Measurements from ENCODE around the gene CAPG. TPM values are rescaled to one million over a fixed set of nuclear protein-coding genes. Genes with fewer than 3 reads are reported as not detected.
A peak's percentile ranks its signal among the peaks of the same experiment; 100 is the strongest.

Gene CAPG
- total and polyA plus RNA-seq, 9 of the 15 experiments (the other 6 are each of a cell fraction or from before 2014, with no cell fraction given), result 10.6 to 90.4 (median 56.0) TPM

DNA sequence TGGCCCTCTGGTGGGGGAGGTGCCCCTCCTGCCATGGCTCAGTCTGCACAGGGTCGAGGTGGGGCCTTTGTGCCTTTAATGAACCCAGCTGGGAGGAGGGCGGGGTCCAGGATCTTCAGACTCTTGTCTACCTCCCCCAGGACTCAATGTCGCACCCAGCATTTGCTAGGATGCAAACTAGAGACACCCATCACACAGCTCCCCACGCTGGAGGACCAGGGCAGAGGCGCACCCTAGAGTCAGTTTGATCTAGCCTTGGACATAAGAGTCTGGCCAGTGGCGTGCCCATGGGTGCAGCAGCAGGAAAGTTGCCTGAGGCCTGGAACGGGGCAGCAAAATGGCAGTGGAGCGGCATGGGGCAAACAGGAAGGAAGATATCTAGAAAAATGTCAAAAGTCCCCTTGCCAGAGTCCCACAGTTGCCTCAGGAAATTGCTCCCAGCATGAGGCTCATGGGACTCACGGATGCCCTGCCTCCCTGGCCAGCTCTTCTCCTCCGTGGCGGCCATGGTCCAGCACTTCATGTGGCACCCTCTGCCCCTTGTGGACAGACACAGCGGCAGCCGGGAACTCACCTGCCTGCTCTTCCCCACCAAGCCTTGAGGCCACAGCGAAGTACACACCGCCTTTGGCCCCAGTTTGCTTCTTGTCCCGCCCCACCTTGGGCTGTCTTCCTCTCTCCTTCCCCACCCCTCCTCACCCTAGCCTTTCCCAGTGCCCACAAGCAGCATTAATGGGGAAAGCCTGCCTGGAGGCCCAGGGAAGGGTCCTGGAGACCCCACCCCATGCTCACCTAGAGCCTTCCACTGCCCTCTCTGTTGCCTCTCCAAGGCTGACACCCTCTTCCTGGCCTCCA is 26.0 kb upstream of the CAPG start (continued):
- TF ChIP-seq, protein P1, sequence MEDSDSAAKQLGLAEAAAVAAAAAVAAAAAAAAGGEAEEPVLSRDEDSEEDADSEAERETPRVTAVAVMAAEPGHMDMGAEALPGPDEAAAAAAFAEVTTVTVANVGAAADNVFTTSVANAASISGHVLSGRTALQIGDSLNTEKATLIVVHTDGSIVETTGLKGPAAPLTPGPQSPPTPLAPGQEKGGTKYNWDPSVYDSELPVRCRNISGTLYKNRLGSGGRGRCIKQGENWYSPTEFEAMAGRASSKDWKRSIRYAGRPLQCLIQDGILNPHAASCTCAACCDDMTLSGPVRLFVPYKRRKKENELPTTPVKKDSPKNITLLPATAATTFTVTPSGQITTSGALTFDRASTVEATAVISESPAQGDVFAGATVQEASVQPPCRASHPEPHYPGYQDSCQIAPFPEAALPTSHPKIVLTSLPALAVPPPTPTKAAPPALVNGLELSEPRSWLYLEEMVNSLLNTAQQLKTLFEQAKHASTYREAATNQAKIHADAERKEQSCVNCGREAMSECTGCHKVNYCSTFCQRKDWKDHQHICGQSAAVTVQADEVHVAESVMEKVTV (CRISPR knock-in tag; IDR thresholded peaks at IDR 0.05), result no peak
- TF ChIP-seq ESRRA (IDR thresholded peaks at IDR 0.05; ENCODE audit: borderline replicate concordance, low read depth) (no peak), MEF2A (IDR thresholded peaks at IDR 0.05; ENCODE audit: control insufficient read depth, low read depth, low read length) (no peak), EP400 (IDR thresholded peaks at IDR 0.05) (no peak), YY1 (IDR thresholded peaks at IDR 0.05; ENCODE audit: borderline replicate concordance in 1 of 3, control insufficient read depth in 1 of 3, extremely low read depth in 1 of 3, insufficient read depth in 3 of 3, insufficient read length in 1 of 3, insufficient replicate concordance in 2 of 3, low read depth in 1 of 3, low read length in 2 of 3) (peak in 1 of 3 experiments; percentile 36), ZNF77 (CRISPR knock-in tag; IDR thresholded peaks at IDR 0.05) (no peak), ZNF431 (CRISPR knock-in tag; IDR thresholded peaks at IDR 0.05) (no peak), RAD21 (CRISPR knock-in tag; conservative IDR thresholded peaks at IDR 0.05 in 1 of 2, IDR thresholded peaks at IDR 0.05 in 1 of 2) (peak in 1 of 2 experiments; percentile 27; a peak in 2 of 4 replicates), ZSCAN32 (CRISPR knock-in tag; IDR thresholded peaks at IDR 0.05) (no peak), ZNF785 (CRISPR knock-in tag; IDR thresholded peaks at IDR 0.05) (no peak), E2F4 (CRISPR knock-in tag; IDR thresholded peaks at IDR 0.05; ENCODE audit: low read depth) (no peak), ZFP91 (CRISPR knock-in tag; IDR thresholded peaks at IDR 0.05) (no peak)
